Islet of Langerhans (tissue), 1 donor: Measurements from ENCODE around the gene SARDH.
"Not testable (repeated sequence)": the region's sequence is repeated elsewhere in the genome, so short reads cannot be mapped to it uniquely, and the experiment has no call there.

Experiments used
- FAIRE-seq: peaks from one replicate; lab custom pipeline; 2011; peaks lifted over from hg19 to GRCh38; lab: Jason Lieb, UNC

The SARDH gene

DNA sequence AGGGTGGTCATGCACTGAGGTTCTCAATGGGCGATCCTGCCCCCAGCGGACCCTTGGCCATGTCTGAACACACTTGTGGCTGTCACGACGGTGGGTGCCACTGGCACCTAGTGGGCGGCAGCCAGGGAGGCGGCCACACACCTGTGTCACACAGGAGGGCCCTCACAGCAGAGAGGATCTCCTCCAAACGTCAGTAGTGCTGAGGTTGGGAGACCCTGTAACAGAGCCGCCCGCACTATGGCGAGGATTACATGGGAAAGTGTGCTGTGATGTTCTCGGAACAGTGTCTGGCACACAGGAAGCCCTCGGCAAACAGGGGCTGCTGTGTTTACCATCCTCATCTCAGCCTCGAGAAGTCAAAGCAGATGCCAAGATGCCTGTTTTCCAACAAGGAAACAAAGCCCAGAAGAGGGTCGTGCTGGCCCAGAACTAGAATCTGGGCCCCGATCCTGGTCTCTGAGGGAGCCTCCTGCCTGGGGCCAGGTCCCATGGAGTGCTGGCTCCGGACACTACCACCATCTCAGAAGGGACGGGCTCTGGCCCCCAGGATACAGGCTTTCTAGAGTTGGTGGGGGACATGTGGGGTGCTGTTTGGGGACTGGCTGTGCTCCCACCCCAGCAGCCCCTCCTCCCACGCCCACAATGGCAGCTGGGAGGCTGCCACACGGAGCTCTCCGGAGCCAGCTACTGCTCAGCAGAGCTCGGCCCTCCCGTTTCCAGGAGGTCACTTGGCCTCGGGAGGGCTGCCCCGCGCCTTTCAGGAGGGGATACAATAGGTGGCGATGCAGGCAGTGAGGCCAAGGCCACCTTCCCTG lies 53.8 kb downstream of the SARDH start:
- no peak for FAIRE-seq

DNA sequence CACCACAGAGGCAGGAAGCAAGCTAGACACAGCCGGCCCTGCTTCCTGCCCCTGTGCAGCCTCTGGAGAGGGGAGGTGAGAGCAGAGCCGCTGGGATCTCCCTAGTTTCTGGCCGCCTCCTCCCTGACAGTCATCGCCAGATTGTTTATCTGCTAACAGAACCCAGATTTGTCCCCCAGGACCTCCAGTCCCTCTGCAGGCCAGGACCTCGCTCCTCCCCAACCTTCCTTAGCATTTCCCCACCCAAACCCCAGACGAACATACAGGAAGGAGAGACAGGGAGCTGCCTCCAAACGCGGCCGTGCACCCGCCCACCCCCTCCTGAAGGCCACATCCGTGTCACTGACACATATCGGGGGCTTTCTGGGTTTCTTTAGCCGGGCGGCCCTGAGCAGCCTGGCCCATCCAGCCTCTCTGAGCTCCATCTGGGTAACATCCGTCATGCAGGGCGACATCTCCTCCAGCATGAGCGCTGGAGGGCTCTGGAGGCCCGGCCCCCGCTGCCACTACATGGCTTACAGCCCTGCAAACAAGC lies 54.5 kb downstream of the SARDH start:
- FAIRE-seq = no peak

- no peak for FAIRE-seq
These were observed 55.1 kb downstream of the SARDH start for GRCh38 chr9:133682818-133683585.

DNA sequence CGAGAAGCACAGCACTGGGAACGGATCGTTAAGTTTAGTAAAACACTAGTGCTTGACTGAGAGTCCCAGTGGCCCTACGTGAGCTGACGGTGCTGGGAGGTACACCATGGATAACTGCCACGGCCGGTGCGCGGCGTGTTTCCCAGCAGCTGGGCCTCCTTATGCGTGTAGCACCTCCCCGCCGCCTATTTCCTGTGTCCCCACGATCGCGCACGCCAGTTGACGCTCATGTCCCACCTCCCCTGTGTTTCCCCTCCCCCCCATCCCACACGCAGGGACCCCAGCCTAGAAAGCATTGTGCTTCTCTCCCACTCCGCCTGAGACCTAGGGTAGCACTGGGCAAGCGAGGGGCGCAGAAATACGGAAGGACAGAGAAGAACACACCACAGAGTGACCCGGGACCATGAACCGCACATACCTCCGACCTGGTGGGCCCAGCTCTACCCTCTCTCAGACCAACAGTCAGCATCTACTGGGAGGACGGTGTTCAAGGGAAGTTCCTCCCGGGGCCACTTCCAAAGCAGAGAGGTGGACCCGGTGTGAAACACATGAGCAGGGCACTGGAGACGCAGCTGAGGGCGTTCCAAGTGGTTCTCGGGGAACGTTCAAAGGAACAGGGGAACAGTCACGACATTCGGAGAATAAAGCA lies 56.4 kb downstream of the SARDH start:
- FAIRE-seq = no peak

GRCh38 chr9:133680976-133681657 lies 57.0 kb downstream of the SARDH start:
- no peak for FAIRE-seq

DNA sequence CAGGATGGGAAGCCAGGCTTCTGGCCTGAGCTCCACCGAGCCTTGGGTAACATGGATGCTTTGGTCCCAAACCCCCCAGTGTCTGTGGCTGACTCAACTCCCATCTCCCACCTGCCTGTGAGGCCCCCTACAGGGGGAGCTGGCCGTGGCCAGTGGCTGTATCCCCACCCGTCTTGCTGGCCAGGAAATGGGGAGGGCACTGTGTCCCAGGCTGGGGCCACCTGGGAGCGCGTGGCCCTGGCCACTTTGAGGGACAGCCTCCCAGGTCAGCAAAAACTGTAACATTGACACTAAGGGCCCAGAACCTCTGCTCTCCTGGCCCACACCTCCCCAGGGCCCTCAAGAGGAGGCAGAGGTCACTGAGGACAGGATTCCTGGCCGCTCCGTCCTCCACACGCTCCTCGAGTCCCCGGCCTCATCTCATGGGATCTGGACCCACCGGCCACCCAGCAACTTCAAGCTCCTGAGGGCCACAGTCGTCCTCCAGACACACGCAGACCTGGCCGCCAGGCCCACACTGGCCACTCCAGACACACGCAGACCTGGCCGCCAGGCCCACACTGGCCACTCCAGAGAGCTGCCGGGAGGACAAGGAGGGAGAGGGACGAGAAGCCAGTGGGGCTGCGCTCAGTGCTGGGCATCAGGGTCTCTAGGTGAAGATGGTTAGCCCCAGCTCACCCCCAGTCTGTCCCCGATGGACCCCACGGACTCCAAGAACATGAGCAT lies 57.7 kb downstream of the SARDH start:
- FAIRE-seq = no peak

DNA sequence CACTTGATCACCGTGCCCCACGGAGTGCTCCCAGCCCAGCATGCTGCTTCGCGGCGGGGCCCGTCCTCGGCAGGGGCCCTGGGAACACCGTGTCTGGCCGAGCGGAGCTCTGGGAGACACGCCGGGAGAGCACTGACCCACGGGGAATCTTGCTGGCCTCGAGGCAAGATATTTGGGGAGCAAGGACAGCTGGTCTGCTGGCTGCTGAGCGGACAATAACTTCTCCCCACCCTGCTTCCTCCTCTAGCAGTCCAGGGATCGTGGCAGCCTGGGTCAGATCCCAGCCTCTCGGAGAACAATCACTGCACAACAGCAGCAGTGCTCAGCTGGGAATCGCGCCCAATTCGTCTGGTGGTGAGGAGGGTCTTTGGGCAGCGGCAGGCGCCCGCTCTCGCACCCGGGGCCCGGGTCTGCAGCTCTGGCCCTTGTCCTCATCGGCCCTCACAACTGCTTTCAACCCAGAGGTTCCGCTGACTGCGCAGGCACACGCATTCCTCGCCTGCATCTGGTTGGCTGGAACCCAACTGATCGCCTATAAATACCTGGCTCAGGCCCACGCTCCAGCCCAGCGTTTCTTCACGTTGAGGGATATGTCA lies 58.6 kb downstream of the SARDH start:
- FAIRE-seq = no peak

- FAIRE-seq = no peak
These were observed 59.1 kb downstream of the SARDH start for GRCh38 chr9:133679056-133679455.

DNA sequence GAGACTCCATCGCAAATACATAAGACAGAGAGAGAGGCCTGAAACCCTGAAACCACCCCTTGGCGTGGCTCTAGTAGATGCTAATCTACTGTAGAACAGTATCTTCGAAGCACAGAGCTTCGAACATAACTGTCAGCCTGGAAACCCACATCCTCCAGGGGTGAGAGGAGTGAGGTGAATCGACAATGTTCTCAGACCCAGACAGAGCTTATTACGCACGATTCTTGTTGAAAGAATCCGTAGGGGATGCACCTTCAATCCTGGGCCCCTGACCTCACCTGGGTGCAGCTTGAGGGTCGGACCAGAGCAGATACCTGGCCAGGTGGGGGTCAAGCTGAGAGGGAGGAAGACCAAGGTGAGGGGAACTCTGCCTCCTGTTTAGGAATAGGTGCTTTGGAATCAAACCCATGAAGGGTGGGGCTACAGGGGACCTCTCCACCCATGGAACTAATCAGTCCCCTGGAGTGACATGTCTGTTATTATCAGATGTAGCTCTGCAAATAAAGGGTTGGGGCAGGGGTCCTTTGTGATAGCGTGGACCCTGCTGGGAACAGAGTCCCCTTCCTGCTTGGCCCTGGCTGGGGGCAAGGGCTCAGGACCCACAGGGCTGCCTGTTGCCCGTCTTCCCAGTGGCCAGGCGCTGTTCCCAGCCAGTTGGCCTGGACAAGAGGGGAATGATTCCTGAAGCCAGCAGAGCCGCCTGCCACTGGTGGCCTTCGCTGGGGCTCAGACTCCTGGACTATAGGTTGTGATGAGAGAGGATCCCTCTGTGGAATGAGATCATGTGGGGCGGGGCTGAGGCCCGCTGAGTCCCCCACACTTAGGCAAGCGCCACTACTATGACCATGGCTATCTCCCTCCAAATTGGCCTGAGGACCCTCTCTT lies 60.8 kb downstream of the SARDH start:
- FAIRE-seq = no peak

DNA sequence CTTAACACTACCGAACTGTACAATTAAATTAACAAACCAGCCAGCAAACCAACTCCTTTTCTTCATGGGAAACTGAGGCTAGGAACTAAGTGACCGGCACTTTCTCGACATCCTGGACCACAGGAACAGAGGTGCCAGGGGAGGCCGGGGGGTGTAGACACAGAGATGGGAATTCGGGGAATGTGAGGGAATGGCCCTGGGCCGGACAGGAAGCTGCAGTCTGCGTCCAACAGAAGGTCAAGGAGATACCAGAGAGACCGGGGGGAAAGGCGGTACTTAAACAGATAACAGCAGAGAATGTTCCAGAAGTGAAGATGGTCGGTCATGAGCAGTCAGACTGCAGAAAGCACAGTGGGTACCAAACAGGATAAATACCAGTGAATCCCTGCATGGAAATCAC lies 61.7 kb downstream of the SARDH start:
- no peak for FAIRE-seq

DNA sequence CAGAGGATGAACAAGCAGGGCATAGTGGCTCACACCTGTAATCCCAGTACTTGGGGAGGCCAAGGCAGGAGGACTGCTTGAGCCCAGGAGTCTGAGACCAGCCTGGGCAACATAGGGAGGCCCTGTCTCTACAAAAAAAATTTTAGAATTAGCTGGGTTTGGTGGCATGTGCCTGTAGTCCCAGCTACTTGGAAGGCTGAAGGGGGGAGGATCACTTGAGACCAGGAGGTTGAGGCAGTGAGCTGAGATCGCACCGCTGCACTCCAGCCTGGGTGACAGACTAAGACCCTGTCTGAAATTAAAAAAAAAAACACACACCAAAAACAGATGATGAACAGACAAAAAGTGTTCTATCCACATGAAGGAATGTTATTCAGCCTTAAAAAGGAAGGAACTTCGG lies 62.4 kb downstream of the SARDH start:
- not testable (repeated sequence) for FAIRE-seq

DNA sequence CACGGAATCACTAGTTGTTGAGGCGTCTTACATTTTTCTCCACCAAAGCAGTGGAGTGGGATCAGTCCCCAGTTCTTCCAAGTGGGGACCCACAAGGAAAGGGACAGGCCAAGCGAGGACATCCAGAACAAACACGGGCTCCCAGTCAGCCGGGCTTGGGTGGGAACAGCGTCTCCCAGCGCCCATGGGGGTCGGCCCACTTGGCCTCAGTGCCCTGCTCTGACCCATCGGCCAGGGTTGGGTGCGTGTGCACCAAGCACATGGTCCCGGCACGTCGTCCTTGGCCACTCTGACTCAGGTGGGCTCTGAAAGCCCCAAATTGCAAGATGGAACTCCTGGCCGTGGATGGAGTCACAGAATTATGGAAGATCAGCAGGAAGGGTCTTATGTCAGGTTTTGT lies 64.1 kb downstream of the SARDH start:
- FAIRE-seq = no peak

GRCh38 chr9:133673258-133673655 lies 64.9 kb downstream of the SARDH start:
- FAIRE-seq = no peak

DNA sequence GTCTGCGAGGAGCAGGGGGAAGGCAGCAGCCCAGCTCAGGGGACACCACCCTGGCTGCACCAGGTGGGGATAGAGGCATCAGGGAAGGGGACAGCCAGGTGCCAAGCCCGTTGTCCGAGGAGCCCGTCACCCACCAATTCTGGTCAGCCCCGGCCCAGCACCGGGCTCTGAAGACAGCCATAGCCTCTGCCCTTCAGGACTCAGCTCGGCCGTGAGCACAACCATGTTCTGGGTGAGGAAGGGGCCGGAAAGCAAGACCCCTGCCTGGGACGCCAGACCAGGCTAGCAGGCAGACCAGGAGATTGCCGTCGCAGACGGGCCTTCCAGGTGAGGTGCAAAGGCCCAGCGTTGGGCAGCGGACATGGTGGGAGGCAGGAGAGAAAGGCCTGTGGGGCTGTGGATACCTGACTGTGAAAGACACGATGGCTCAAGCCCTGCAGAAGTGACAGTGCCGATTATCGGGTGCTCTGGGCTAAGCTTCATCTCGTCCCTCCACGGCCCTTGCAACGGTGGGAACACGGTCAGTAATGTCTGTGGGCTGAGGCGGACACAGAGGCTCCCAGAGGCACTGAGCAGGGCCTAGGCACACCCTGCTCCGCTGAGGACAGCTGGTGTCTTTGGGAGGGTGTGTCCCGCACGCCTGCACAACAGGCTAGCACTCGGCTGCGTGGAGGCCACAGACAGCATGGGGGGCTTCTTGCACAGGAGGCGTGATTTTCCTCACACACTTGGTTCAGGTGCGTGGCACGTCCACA lies 65.5 kb downstream of the SARDH start:
- FAIRE-seq = no peak

DNA sequence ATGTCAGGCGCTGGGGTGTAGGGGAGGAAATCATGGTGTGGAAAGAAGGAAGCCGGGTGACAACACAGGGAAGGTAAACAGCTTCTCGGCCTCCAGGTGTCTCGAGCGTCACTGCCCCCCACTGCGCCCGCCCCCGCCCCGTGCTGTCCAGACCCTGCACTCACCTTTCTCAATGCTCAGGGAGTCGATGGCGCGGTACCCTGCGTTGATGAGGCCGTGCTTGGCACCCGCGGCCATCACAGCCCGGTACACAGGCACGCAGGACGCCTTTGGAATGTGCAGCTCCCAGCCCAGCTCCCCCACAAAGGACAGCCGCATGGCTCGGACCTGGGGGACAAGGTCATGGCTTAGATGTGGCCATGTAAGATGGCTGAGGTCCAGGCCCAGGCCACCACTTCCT lies 66.8 kb downstream of the SARDH start:
- FAIRE-seq = no peak

DNA sequence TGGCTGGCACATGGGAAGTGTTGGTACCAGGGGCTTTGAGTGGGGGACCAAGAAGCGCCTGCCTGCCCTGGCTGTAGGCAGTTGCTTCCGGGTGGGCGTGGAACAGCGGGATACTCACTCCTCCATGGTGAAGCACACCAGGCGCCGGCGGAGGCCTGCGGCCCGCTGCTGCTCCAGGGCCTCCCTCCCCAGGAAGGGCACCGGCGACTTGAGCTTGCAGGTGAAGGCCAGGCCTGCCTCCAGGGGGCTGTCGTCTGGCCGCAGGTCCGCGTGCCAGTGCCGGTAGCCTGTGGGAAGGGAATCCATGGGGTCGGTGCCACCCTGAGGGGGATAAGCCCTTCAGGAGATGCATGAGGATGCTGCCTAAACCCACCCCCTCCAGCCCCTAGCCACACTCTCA lies 67.7 kb downstream of the SARDH start:
- FAIRE-seq = no peak

GRCh38 chr9:133669182-133669801 lies 68.9 kb downstream of the SARDH start:
- FAIRE-seq = no peak

- no peak for FAIRE-seq
These were observed 70.2 kb downstream of the SARDH start for GRCh38 chr9:133667759-133668450.
